GM18907 (cell line): ENCODE results near the gene NCDN.

Experiments
- ATAC-seq: cut with Tn5 transposase; IDR thresholded peaks from one replicate; pipeline ENCODE4 v1.9.1; 2021; ENCODE audit warnings: mild to moderate bottlenecking, moderate library complexity; ENCODE audit not compliant: unreplicated experiment

The NCDN gene

DNA sequence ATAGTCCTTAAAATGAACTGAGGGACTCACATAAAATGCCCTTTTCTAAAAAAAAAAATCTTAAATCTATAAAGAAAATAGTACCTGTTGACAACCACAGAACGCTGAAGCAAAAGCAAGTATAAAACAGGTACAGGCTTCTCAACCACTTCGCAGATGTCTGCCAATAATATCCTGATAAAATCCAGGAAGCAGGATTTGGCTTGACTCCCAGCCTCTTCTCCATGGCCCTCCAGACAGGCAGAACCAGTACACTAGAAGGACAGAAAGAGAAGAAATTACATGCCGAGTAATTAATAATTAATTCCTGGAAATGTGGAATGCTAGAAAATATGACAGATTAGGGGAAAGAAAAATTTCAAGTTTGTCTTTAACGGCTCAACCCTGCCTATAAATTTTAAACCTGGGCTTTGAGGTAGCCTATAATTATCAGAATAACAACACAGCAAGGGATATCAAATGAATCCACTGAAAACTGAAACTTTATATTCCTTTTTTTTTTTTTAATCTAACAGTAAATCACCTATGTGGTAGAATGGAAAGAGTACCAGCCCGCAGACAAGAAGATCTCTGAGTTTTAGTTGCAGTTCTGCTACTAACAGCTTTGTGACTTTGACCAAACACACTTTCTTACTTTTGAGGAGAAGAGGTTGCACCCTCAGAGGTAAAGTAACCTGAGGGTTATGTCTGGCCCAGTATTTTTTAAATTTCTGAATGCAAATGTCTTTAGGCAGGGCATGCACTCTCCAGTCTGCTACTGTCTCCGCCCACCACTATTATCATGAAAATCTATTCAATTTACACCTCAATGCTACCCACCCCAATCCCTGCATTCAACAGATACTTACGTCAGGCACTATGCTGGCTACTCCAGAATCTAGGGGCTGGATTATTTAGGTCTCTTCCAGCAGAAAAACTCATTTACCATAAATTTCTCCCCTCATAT is 3.1 kb upstream of the NCDN start:
- ATAC-seq = no peak

DNA sequence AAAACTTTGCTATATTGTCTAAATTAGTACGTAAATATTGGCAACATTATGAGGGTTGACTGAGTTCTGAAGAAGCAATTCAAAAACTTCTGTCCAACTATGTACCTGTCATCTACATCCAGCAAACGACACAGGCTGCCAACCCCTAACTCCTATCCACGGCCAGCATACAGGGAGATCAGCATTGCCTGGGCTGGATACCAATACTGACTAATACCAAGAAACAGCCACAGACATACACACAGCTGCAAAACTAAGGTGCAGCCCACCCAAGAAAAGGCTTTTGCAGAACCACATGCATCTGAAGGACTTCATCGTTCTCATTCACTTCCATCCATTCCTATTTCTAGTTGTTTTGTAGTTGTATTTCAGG is 2.4 kb upstream of the NCDN start:
- ATAC-seq = no peak

DNA sequence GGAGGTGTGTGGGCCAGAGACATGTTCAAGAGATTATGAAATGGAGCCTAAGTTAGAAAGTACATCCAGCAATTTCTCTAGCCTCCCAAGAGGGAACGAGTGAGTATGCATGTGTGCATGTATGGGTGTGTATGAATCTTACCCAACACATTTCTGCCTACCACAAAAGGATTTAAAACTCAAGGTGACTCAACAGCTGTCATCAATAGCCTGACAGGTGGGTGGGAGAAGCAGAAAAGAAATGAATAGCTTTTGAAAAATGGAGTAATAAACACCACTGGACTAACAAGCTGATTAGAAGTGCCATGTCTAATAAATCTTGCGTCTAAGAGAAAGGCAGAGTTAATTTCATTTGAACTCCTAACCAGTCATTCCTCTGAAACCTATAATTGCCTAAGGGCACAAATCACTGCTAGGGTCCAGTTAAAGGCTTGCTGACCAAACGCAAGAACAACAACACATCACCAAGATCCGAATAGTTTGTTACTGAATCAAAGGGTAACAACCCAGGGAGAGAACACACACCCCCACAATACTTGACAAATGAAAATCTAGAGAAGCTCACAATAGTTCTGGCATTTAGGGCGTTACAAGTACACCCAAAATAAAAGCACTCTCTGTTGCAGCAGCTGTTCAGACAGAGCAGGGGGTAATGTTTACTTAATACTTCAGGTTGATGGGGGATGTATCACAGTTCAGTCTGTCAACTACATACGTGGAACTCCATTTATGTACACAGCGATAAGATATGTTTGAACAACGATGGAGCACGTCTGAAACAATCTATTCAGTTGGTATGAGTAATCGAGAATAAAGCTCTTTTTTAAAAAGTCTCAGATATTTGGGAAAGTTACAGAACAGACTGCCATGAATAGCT is 1.8 kb upstream of the NCDN start:
- no peak for ATAC-seq

DNA sequence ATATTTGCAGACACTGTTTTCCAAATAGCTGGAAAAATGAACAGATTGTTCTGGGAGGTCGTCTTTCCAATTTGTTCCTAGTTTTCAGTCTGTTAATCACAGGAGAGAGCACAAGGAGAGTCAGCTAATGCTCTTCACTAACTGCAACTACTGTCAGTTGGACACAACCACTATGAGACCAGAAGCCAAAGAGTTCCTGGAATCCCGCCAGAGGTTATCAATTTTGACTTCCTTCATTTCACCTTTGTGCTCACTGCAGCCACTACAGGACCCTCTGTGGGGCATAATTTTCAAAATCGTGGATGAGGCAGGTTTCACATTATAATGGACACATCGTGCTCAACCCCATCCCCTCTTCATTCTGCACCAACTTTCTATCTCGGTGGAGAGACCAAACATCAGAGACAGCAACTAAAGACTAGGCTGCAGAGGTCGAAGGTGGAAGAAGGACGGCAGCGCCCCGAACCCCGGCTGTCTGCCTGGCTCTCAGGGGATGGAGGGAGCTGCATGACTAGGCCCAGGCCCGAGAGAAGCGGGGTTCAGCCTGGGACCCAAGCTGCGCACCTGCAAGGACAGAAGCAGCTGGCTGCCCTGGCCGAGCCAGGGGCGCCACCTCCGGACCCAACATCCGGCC is 998 bp upstream of the NCDN start:
- no peak for ATAC-seq

DNA sequence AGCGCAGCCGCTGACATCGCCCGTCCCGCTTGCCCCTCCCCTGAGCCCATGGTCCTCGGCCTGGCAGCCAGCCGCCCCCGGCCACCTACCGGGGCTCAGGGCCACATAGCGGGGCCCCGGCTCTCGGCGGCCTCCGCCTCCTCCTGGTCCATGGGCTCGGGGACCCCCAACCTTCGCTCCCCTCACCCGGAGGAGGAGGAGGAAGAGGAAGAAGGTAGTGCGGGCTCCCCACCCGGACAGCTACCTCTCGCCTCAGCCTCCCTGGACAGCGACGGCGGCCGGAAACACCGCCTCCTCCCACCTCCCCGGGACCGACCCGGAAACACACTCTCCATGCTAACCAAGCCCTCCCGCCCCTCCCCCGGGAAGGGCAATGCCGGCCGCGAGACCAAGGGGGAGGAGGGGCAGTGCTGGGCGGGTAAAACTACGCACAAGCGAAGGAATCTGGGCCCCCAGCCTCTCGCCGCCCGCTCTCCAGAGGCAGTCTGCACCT is 435 bp upstream of the NCDN start, which contains the start of gene KIAA0319L:
TSS of gene KIAA0319L (minus strand) at position 286 of the 493 bp plus-strand sequence. CDS start 2,912 bp downstream, outside the sequence.
- peak; percentile 81 for ATAC-seq

DNA sequence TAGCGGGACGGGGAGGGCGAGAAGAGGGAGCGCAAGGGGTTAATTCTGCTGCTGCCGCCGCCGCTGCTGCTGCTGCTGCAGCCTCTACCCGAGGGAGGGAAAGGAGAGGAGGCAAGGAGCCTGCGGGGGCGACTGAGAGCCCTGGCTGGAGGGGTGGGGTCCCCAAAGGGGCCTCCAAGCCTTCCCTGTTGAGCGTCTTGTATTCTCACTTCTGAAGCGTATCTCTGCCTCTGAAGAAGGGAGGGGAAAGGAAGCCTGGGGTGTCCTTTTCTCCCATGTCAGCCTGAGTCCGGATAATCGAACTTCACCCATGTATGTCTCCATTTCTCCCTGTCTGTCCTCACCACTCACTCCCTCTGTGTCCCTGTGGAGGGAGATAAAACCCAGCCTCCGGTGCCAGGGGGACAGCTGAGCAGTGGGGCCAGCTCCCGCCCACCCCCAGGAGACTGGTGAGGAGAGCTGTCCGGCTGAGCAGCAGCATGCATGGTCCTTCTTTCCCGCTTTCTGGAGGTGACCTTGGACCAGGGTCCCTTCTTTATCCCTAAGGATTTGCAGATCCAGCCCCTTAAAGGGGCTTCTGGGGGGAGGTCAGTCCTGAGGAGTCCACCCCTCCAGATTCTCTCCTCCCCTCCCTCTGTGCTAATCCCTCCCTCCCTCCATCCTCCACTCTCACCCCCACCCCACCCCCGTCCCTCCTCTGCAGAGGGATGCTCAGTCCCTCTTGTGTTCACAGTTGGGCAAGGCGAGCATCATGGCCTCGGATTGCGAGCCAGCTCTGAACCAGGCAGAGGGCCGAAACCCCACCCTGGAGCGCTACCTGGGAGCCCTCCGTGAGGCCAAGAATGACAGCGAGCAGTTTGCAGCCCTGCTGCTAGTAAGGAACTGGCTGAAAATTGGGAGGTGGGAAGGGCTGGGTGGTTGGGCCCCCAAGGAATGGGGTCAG is 1.0 kb downstream of the NCDN start:
- no peak for ATAC-seq

DNA sequence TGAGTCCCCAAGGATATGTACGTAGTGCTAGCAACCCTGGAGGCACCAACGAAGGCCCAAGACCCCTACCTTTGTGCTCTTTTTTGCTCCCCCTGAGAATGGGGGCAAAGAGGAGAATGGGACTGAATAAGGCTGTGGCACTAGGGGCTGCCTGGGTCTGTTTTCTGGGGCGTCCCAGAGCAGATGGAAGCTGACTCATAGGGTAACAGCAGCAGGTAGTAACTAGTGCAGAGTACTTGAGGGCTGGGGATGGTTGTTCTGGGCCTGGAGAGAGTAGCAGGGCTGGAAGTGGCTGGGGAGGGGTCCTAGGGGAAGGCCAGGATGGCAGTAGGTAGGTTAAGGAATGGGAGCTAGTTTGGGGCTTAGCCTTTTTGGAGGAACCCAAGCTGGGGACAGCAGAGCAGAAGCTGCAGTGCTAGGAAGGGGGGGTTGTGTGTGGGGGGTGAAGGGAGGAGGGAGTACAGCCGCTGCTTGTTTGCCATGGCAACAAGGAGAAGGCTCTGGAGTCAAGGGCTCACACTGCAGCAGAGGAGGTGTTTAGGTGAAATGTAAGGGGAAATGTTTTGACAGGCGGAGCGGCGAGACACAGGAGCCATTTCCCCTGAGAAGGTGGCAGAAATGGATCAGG is 1.8 kb downstream of the NCDN start:
- ATAC-seq = no peak

DNA sequence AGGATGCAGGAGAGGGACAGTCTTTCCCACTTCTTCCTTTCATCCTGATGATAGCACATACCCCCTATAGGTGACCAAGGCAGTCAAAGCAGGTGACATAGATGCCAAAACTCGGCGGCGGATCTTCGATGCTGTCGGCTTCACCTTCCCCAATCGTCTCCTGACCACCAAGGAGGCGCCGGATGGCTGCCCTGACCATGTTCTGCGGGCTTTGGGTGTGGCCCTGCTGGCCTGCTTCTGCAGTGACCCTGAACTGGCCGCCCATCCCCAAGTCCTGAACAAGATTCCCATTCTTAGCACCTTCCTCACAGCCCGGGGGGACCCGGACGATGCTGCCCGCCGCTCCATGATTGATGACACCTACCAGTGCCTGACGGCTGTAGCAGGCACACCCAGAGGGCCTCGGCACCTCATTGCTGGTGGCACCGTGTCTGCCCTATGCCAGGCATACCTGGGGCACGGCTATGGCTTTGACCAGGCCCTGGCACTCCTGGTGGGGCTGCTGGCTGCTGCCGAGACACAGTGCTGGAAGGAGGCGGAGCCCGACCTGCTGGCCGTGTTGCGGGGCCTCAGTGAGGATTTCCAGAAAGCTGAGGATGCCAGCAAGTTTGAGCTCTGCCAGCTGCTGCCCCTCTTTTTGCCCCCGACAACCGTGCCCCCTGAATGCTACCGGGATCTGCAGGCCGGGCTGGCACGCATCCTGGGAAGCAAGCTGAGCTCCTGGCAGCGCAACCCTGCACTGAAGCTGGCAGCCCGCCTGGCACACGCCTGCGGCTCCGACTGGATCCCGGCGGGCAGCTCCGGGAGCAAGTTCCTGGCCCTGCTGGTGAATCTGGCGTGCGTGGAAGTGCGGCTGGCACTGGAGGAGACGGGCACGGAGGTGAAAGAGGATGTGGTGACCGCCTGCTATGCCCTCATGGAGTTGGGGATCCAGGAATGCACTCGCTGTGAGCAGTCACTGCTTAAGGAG is 2.9 kb downstream of the NCDN start:
- ATAC-seq = no peak

DNA sequence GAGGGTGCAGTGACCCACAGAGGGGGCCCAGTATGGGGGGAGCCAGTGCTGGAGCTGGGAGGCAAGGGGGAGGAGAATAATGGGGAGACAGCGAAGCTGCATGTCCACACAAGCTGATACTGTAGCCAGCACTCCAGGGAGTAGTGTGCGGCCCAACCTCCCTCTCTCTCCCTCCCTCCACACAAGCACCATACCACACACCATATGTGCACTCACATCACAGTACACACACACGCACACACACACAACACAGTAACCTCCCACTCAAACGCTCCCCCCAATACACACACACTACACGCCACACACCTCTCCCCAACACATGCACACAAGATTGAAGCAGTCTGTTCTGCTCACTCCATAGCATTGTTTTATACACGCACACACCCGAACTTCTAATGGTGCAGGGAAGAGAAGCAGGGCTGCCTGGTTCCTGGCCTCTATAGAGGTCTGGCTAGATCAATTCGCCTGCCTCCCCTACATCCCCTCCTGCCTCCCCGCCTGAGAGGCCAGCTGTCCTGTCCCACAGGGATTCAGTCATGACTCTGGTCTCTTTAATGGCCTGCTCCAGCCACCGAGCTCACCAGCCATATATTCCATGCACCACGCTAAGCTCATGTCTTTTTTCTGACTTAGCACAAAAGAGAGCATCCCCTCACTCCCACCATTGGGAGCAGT is 3.8 kb downstream of the NCDN start:
- no peak for ATAC-seq

DNA sequence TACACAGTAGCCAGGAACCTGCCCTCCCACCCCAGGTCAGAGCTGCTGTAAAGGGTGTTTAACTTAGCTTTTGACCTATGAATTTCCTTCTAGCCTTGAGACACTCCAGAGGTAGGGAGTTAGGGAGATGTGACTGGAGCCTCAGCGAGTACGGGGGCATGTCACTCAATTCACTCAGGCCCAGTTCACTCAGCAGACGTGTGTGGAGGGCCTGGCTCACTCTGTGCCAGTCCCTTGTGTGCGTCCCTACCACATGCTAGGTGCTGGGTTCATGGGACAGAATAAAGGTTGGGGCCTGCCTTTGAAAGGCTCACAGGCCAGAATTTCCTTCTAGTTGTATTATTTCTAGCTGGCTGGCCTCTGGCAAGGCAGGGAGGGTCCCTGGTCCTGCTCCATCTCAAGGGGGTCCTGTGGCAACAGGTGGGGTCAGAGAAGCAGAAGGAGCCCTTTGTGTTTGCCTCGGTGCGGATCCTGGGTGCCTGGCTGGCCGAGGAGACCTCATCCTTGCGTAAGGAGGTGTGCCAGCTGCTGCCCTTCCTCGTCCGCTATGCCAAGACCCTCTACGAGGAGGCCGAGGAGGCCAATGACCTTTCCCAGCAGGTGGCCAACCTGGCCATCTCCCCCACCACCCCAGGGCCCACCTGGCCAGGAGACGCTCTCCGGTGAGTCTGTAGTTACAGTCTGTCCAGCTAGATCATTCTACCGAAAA is 4.5 kb downstream of the NCDN start:
- no peak for ATAC-seq

DNA sequence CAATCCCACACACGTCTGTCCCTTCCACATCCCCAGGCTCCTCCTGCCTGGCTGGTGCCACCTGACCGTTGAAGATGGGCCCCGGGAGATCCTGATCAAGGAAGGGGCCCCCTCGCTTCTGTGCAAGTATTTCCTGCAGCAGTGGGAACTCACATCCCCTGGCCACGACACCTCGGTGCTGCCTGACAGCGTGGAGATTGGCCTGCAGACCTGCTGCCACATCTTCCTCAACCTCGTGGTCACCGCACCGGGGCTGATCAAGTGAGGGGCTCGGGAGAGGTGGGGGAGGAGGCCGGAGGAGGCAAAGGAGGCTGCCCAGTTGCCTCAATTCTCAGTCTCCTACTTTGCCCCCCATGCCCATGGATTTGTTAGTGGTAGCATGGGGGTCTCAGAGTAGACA is 5.6 kb downstream of the NCDN start:
- ATAC-seq = no peak

DNA sequence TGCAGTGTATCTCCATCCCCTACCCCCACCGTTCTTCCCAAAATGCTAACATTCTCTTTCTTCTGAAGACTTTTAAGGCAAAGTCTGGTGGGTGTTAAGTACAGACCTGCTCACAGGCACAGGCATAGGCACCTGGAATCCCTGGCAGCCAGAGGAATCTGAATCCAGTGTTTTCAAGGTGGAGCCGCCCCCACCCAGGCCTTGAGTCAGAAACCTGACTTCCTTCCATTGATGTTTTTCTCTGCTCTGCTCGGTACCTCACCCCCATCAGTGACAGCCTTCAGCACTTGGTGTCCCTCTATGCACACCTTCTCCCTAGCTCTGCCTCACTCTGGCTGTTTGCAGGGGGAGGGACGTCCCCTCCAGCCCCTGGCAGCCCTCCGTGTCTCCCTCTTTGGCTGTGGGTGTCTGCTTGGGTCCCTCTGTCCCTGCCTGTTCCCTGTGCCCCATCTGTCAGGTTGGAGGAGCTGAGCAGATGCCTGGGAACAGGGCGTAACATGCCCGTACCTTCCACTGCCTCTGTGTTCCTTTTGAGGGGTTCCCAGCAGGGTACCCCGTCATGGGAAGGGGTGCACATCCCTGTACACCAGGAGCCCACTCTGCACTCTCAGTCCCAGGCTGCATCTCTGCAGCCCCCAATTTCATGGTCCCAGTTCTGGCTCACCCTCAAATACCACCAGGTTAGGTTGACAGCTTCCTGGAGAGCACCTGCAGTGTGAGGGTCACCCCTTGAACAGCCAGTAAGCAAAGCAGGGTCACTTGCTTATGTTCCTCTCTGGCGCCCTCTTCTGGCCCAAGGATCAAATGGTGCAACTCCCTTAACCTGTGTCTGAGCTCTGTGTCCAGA is 6.7 kb downstream of the NCDN start:
- ATAC-seq = no peak

DNA sequence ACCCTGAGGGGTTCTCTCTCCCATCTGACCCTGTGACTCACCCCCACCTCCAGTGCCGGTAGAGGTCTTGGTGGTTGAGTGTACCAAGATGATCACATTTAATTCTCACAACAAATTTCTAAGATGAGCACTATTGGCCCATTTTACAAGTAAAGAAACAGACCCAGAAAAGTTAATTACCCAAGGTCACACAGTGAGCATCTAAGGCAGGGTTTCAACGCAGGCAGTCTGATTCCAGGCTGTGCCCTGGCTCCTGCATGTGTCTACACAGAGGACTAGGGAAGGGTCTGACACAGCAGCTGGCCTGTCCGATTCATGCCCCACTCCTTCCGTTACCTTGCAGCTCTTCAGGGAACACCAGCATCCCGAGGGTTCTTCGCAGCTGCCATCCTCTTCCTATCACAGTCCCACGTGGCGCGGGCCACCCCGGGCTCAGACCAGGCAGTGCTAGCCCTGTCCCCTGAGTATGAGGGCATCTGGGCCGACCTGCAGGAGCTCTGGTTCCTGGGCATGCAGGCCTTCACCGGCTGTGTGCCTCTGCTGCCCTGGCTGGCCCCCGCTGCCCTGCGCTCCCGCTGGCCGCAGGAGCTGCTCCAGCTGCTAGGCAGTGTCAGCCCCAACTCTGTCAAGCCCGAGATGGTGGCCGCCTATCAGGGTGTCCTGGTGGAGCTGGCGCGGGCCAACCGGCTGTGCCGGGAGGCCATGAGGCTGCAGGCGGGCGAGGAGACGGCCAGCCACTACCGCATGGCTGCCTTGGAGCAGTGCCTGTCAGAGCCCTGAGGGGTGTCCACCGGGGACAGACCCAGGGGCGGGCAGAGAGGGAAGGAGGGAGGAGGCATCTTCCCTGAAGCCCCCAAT is 7.5 kb downstream of the NCDN start:
- ATAC-seq = no peak

DNA sequence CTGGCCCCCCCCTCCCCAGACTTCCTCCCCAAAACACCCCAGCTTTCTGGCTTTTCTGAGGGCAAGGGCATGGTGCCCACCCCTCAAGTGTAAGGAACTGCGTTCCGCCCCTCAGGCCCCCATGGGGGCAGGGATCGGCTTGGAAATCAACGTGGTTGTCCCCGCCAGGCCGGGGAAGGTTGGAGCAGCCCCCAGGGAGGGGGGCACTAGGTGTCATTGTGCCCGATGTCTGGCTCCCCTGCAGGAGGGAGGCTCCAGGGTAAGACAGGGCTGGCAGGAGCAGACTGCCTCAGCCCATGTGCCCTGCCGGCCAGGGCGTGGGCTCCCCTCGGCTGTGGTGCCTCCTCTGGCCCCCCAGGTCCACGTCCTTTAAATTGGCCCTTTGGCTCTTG is 8.1 kb downstream of the NCDN start:
- no peak for ATAC-seq

DNA sequence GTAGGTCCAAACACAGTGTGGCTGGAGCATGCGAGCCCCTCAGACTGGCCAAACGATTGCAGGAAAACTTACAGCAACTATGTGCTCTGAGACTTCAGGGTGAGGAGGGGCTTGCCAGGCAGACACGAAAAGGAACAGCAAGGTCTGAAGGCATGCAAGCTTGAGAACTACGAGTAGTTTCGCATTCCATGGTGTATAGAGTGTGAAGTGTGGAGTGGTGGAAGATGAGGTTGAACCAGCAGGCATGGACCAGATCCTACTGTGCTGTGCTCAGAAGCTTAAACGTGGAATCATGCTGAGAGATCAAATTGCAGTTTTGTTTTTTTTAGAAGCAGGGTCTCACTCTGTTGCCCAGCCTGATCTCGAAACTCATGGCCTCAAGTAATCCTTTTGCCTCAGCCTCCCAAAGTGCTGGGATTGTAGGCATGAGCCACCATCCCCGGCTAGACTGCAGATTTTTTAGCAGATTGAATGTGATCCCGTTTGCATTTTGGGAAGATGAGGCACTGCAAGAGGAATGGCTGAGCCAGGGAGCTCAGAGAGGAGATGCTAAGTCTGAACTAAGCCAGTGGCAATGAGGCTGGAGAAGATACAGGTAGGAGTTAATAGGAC is 10.5 kb downstream of the NCDN start:
- ATAC-seq = no peak
